ENCODE data around the gene PPP2R2B.

The PPP2R2B gene

GRCh38 chr5:146821732-146822131 lies 56.8 kb downstream of the PPP2R2B start:
- DNase-seq: no peak

GRCh38 chr5:146820987-146821386 lies 57.6 kb downstream of the PPP2R2B start:
- DNase-seq: no peak

DNA sequence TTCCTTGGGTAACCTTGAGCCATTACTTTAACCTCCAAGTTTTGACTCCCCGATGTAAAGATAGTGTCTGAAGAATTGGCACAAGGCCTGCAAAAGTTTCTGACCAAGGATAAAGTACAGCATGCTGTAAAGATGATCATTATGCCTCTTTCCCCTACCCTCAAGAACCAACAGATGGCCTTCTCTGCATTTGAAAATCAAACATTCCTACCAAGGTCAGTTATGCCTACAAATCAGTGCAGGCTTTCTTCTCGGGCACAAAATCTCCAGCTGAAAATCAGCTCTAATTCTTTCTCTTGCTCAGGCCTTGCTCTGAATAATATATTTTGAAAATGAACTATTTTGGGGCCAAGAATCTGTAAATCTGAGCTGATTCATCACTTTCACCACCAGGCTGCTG lies 59.7 kb downstream of the PPP2R2B start:
- no peak for DNase-seq

DNA sequence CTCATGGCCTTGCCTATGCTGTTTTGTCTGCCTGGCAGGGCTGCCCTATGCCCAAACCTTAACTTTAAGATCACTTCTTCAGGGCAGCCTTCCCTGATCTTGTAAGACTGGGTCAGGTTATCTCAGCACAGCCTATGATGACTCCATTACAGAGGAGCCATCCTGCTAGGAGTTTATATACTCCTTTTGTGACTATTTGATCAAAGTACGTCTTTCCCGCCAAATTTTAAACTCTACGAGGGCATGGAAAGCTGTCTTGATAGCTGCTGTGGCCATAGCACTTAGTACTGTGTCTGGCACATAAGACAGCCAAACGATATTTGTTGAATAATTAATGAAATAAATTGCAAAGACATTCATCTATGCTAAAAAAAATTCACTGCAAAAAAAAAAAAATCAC lies 60.6 kb downstream of the PPP2R2B start:
- DNase-seq: no peak

DNA sequence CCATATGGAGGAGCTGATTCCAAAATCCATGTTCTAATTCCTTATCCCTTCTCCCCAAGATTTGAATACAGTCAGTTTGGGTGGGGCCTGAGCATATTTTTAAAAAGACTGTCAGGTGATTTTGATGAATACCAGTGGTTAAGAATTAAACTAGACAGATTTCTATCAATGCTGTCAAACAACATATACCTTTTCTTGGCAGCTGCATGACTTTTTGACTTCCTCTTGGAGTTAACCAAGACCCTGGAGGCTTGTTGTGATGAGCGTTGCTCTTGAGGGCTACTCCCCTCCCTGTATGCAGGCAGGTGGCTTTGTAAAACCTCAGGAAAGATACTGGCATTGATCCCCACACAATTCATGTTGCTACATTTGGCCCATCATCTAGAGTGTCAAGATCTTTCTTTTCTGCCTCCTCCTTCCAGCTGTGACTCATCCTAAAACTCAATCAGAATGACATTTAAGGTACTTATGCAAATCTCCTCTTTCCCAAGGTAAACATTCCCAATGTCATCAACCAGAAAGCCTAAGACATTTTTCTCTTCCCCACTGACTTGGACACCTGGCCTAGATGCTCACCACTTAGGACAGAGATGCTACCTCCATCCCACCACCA lies 61.7 kb downstream of the PPP2R2B start:
- DNase-seq: no peak

GRCh38 chr5:146815411-146815810 lies 63.1 kb downstream of the PPP2R2B start:
- no peak for DNase-seq

GRCh38 chr5:146813346-146814157 lies 65.0 kb downstream of the PPP2R2B start:
- peak; percentile 38 to 40 for DNase-seq

DNA sequence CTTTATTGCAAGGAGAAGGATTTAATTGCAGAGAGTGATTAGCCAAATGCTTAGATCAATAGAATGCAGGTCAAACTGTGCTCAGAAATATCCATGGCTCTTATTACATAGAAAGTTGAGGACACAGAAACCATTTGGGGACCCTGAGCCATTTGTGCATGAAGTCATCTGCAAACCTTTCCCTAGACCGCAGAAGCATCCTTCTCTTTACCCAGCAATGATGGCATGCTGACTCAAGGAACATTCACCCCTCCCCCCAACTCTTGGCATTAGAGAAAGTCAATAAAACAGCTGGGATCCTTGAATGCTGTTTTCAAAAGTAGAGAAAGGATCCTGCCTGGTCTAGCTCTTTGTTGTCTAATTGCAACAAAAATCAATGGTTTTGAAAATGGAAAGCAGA lies 73.5 kb downstream of the PPP2R2B start:
- DNase-seq: no peak

GRCh38 chr5:146802945-146803522 lies 75.5 kb downstream of the PPP2R2B start:
- DNase-seq: no peak

DNA sequence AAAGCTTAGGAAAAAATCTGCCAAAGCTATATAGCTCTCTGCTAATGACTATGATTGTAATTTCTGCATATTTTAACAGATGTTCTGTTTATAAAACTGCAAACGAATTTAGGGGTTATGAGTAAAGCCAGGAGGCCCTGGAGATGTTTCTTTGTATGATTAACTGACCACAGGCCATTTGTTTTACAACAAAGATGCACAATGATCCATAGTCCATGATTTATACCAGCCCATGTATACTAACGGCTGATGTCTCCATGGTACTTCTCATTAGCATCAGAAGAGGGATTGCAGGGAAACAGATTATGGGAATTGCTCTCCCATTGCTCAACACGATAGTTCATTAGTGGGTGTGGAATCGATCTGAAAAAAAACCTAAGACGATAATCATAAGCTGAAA lies 78.9 kb downstream of the PPP2R2B start:
- no peak for DNase-seq

DNA sequence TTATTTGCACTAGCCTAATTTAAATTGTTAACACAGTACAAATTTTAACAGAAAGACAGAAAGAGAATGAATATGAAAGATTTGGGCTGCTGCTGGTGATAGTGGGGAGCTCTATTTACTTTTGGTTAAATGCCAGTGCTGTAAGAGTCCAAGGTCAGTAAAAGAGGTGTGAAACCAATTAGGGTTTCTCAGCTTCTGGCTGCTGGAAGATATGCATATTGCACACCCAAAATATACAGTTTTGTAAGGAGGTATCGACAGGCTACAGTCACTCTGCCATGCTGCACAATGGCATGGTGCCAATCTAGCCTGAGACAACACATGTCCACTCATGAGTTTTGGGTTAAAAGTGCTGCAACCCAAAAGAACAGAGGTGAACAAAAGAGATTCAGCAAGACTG lies 79.3 kb downstream of the PPP2R2B start:
- no peak for DNase-seq

- DNase-seq: no peak
Observed at GRCh38 chr5:146797658-146798057, 80.9 kb downstream of the PPP2R2B start.

GRCh38 chr5:146796911-146797310 lies 81.6 kb downstream of the PPP2R2B start:
- DNase-seq: no peak

DNA sequence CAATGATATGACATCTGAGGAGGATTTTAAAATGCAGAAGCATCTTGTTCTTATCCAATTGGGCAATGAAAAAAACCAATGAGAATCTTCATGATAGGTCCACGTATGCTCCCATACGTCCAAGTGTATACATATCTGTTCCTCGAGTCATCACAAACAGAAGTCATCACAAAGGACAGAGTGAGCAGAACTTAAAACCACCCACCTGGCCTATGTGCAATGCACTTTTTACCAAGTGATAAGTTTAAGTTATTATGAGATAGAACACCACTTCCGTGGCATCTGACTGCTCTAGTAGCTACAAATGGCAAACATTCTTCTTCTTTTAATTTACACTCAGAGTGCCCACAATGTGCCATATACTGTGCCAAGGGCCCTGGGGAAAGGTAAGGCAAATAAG lies 82.4 kb downstream of the PPP2R2B start:
- DNase-seq: no peak

DNA sequence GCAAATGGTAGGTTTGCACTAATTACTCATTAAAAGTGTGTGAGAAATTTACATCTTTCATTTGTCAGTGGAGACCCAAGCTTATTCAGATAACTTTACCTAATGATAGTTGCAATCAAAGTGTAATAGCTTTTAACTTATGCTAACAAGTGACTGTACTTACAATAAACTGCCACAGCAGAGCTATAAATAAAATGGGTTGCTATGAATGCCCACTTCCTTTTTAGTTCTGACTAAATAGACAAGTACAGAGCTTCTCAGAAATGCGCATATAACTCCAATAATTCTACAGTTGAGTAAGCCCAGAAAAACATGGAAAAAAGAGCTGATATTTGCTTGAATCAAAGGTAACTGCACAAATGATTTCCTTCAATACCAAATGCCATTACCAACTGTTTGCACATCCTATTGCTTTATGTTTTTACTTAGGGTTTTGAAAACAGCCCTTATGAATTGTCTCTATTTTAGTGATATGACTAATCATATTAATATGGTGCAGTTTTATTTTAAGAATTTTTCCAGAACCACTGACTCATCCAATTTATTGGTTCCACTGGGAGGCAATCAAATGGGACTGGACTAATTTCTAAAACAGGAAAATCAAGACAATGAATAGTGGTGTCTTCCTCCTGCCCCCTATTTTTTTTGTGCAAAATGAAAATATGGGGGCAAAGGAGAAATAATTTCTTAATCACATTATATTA lies 84.1 kb downstream of the PPP2R2B start:
- DNase-seq: peak; percentile 14 to 20

DNA sequence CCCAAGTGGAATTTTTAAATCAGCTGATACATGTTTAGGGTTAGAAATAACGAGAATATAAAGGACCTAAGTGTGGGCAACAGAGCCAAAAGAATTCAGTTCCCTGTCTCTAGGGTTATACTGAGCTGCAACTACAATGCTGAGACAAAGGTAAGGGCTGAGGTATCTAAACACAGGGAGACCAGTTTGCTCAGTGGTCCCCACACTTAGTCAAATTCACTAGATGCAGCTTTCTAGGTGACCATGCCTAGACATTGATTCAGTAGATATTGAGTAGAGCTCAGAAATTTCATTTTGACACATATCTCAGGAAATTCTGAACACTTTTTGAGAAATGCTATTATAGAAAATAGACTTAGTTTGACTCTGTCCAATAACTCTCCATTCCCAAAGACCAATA lies 84.8 kb downstream of the PPP2R2B start:
- no peak for DNase-seq

GRCh38 chr5:146791471-146791870 lies 87.1 kb downstream of the PPP2R2B start:
- no peak for DNase-seq

- DNase-seq: no peak
Observed at GRCh38 chr5:146789712-146790653, 88.6 kb downstream of the PPP2R2B start.

DNA sequence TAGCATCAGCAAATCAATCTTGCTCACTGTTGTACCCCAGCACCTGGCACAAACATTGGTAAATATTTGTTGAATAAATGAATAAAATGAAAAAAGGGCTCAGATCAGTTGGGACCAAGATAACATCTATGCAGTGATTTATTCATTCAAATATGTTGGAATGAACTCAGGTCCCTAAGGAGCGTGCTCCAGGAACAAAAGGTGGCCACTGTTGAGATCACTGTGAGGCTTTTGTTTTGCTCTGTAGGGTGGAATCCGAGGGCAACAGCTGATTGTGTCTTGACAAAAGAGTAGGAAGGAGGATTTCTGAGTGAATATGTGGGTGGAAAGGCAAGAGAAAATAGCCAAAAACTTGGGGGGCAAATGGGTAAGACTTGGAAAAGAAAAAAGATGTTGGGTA lies 89.7 kb downstream of the PPP2R2B start:
- no peak for DNase-seq

GRCh38 chr5:146785065-146785464 lies 93.5 kb downstream of the PPP2R2B start:
- DNase-seq: peak; percentile 13 to 38

GRCh38 chr5:146781157-146781556 lies 97.4 kb downstream of the PPP2R2B start:
- no peak for DNase-seq

DNA sequence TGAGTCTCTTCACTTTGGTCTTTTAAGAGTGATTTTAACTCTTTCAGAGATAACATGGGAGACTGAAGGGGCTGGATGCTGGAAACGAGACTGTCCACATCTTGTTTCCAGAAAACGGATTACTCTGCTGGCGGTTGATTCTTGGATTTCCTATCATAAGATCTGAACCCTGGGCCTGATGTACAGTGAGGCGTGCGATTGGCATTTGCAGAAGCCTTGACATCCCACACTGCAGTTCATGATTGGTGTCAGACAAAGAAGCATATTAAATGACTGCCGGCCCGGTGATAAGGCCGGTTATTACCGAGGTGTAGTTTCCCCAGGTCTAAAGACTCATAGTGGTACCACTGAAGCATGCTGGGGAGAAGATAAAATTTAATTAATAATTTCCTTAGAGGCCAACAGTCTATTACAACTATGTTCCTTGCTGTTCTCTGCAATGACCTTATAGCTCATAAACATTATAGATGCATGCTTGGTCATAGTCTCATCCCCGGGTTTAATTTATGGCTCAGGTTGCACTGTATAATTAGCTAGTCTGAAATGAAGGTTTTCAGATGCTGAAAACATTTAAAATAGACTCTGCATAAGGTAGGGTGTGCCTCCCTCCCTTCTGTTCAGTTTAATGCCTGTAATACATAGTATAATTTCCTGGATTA lies 99.2 kb downstream of the PPP2R2B start:
- DNase-seq: no peak
